Activated B cell treated with CpG ODN at 0.5 μM for 24 hours (primary cell): ENCODE results near the gene MYH13. TPM values are rescaled to one million over a fixed set of nuclear protein-coding genes. Genes with fewer than 3 reads are reported as not detected.

Experiments used
- ATAC-seq: fragments of 200-7000 bp; cut with Tn5 transposase; one replicate; pipeline ENCODE4 v1.10.0; 2021; ENCODE audit warnings: low read depth, mild to moderate bottlenecking, moderate library complexity
- CTCF ChIA-PET: fragments of 350-600 bp; sonication (Branson Sonifier 250); formaldehyde crosslinking; loops from one replicate; lab custom pipeline; 2021; ENCODE audit warnings: antibody characterized with exemption; lab: Charles Lee
- POLR2A ChIA-PET: fragments of 350-600 bp; sonication (Branson Sonifier 250); formaldehyde crosslinking; loops from one replicate; lab custom pipeline; 2021; ENCODE audit warnings: antibody characterized with exemption; lab: Charles Lee
- DNase-seq: peaks from one replicate; pipeline ENCODE4 v3.0.0; 2022
- H3K27ac Mint-ChIP-seq: one replicate; pipeline ENCODE4 v1.8.0; 2020; ENCODE audit warnings: mixed read lengths
- H3K27me3 Mint-ChIP-seq: one replicate; pipeline ENCODE4 v1.8.0; 2021; ENCODE audit warnings: mixed read lengths
- H3K36me3 Mint-ChIP-seq: one replicate; pipeline ENCODE4 v1.8.0; 2021; ENCODE audit warnings: low read depth, mixed read lengths
- H3K4me1 Mint-ChIP-seq: one replicate; pipeline ENCODE4 v1.8.0; 2021; ENCODE audit warnings: mixed read lengths
- H3K4me3 Mint-ChIP-seq: one replicate; pipeline ENCODE4 v1.8.0; 2020; ENCODE audit warnings: mild to moderate bottlenecking, mixed read lengths
- H3K9me3 Mint-ChIP-seq: one replicate; pipeline ENCODE4 v1.8.0; 2020; ENCODE audit warnings: mixed read lengths
- CTCF ChIP-seq: fragments of 200-600 bp; IDR thresholded peaks from one replicate; pipeline ENCODE4 v1.8.0; 2022; ENCODE audit warnings: antibody characterized with exemption, mild to moderate bottlenecking
- intact Hi-C: fragments of 100-400 bp; cut with micrococcal nuclease; formaldehyde crosslinking; loops from one replicate; pipeline ENCODE4 v1.15.1; 2024
- total RNA-seq: library from RNA; stranded (reverse); gene quantifications from 2 replicates; pipeline ENCODE4 v1.2.3, GENCODE V29; 2022

MYH13 gene
- total RNA-seq, 1 donor from 2014 or later, result not detected

DNA sequence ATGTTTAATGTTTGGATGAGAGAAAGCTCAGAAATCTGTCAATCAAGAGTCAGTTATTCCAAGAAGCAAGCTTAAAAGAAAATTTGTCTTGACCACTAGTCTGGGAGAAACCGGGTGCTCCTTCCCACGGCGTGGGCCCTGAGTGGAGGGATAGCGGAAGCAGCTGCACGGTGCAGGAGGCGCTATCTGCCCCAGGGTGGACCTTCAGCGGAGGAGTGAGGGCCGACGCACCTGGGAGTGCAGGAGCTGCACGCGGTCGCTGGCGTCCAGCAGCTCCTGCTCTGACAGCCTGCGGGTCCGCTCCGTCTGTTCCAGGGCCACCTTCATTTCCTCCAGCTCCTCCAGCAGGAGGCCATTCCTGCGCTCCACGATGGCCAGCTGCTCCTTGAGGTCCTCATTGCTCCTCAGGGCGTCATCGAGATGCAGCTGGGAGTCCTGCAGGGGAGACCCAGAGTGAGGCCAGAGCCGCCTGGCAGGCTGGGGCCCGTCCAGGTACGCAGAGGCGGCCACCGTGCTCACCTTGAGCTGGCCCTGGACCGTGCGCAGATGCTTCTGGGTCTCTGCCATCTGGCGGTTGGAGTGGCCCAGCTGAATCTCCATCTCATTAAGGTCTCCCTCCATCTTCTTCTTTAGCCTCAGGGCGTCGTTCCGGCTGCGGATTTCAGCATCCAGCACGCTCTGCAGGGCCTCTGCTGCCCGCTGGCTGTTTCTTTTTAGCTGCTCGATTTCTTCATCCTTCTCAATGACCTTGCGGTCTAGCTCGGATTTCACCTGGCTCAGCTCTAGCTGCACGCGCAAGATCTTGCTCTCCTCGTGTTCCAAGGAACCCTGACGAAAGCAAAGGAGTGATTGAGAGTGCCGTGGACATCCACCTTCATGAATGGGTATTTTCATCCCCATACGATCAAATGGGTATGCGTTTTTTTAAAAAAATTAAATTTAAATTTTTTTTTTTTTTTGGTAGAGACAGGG, 63.5 kb downstream of the MYH13 start:
- Mint-ChIP-seq H3K9me3 (no peaks in the 10 kb centered on the region), H3K4me1 (no peaks in the 10 kb centered on the region), H3K27me3 (peaks cover 11% of the 10 kb centered on the region), H3K36me3 (no peaks in the 10 kb centered on the region), H3K27ac (no peak overlapping the region), H3K4me3 (no peak overlapping the region)
- no peak for DNase-seq
- TF ChIP-seq CTCF, result no peak
- ATAC-seq, result no peak
- intact Hi-C loops, result no loop called here
- ChIA-PET CTCF (interaction anchor here (0.9 kb wide), 1 partner anchor 14 kb away, joined by 3 read pairs; no protein-coding TSS in a partner anchor), POLR2A (no interaction called here)

- H3K27me3 Mint-ChIP-seq, result peaks cover 13% of the 10 kb centered on the region
- ChIA-PET POLR2A (no interaction called here), CTCF (no interaction called here)
- no peak for TF ChIP-seq CTCF
- intact Hi-C loops, result no loop called here
- DNase-seq (no peak), ATAC-seq (no peak)
- H3K27ac Mint-ChIP-seq, result no peak overlapping the region
- H3K36me3 Mint-ChIP-seq, result no peaks in the 10 kb centered on the region
- H3K4me1 Mint-ChIP-seq, result no peaks in the 10 kb centered on the region
- no peaks in the 10 kb centered on the region for H3K9me3 Mint-ChIP-seq
- no peak overlapping the region for H3K4me3 Mint-ChIP-seq
Measured at GRCh38 chr17:10306585-10306984, 66.2 kb downstream of the MYH13 start.

GRCh38 chr17:10305398-10305797, 67.4 kb downstream of the MYH13 start:
- ChIA-PET POLR2A (no interaction called here), CTCF (no interaction called here)
- intact Hi-C loops, result no loop called here
- TF ChIP-seq CTCF, result no peak
- Mint-ChIP-seq H3K27ac (no peak overlapping the region), H3K36me3 (no peaks in the 10 kb centered on the region), H3K27me3 (peaks cover 14% of the 10 kb centered on the region), H3K4me3 (no peak overlapping the region), H3K9me3 (no peaks in the 10 kb centered on the region), H3K4me1 (no peaks in the 10 kb centered on the region)
- no peak for ATAC-seq
- DNase-seq, result no peak

GRCh38 chr17:10304758-10305300, 68.0 kb downstream of the MYH13 start:
- CTCF ChIA-PET, result no interaction called here
- Mint-ChIP-seq H3K4me3 (no peak overlapping the region), H3K27ac (no peak overlapping the region), H3K9me3 (no peaks in the 10 kb centered on the region), H3K27me3 (peaks cover 14% of the 10 kb centered on the region), H3K4me1 (no peaks in the 10 kb centered on the region), H3K36me3 (no peaks in the 10 kb centered on the region)
- TF ChIP-seq CTCF, result no peak
- intact Hi-C loops, result no loop called here
- DNase-seq (no peak), ATAC-seq (no peak)
- POLR2A ChIA-PET, result no interaction called here

- Mint-ChIP-seq H3K4me1 (peaks cover 1% of the 10 kb centered on the region), H3K27ac (no peak overlapping the region), H3K36me3 (no peaks in the 10 kb centered on the region), H3K4me3 (no peak overlapping the region), H3K27me3 (peaks cover 8% of the 10 kb centered on the region), H3K9me3 (no peaks in the 10 kb centered on the region)
- POLR2A ChIA-PET, result no interaction called here
- intact Hi-C loops, result loop anchor here (5.0 kb wide), 1 partner anchor 375 kb away; no protein-coding TSS in a partner anchor
- DNase-seq, result no peak
- CTCF ChIA-PET, result no interaction called here
- no peak for ATAC-seq
- no peak for TF ChIP-seq CTCF
Measured at GRCh38 chr17:10297691-10298090, 75.1 kb downstream of the MYH13 start.
